GF-D8 (cell line): ENCODE results near the gene SUCLG2.

Experiments
- DNase-seq: peaks from one replicate; lab custom pipeline; 2025; lab: John Stamatoyannopoulos, UW

Gene SUCLG2

DNA sequence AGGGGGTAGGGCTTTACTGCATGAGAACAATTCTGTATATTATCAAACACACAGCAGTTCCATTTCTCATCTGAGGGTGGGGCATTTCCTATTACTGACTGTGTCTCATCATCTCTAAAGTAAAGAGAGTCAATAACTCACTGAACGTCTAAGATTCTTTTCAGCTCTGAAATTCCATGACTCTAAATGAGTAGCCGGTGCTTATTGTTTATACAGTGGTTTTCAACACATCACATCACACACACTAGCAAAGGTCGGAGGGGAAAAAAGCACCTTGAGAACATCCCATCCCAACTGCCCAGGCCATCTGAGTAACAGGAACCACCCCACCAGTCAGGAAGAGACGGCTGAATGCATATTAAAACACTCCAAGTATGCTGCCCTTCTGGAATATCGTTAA lies 196.0 kb downstream of the SUCLG2 start:
- DNase-seq, result no peak

DNA sequence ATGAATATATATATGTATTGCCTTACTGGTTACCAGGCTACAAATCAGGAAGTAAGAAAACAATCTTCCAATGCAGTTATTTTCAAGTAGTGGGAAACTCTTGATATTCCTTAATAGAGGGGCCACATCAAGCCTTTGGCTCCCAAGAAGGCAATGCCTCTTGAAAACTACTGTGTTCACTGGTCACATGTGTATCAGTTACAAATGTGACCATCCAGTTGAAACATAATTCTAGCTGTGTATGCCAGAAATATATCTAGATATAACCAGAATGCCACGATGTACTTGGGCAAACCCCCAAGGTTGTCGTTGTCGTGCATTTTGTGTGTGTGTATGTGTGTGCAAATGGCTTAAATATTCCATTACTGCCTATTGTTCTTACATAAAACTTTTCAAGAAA lies 200.8 kb downstream of the SUCLG2 start:
- no peak for DNase-seq

GRCh38 chr3:67450153-67450552 lies 204.3 kb downstream of the SUCLG2 start:
- DNase-seq, result no peak

GRCh38 chr3:67447393-67447792 lies 207.0 kb downstream of the SUCLG2 start:
- no peak for DNase-seq

DNA sequence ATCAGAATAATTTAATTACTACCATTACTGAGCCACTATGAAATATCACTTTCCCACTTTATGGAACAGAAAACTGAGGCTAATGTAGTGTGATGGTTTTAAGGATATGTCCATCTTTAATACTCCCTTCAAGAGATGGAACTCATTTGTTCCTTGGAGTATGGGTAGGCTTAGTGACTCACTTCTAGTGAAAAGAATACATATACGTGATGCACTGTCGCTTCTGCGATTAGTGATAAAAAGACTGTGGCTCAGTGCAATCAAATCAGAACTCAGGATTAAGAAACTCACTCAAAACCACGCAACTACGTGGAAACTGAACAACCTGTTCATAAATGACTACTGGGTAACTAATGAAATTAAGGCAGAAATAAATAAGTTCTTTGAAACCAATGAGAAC lies 216.6 kb downstream of the SUCLG2 start:
- no peak for DNase-seq

- no peak for DNase-seq
These were observed 217.3 kb downstream of the SUCLG2 start for GRCh38 chr3:67437090-67437489.

DNA sequence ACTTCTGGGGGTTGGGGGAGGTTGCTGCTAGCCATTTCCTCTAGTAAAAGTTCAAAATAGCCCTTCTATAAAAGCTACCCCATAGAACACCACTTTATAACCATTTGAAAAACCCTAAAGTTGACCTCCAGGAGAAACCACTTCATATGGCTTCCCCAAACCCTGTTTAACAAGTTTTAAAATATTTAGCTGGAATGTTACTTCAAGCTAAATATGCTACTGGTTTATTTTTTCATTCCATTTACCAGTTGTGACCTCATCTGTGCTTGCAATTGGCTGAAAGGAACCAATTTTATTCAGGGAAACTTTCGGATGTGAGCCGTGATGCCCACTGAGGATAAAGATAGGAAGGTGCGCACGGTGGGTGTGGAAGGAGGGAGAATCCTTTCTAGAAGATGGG lies 221.3 kb downstream of the SUCLG2 start:
- no peak for DNase-seq

- DNase-seq, result no peak
These were observed 222.5 kb downstream of the SUCLG2 start for GRCh38 chr3:67431887-67432286.

DNA sequence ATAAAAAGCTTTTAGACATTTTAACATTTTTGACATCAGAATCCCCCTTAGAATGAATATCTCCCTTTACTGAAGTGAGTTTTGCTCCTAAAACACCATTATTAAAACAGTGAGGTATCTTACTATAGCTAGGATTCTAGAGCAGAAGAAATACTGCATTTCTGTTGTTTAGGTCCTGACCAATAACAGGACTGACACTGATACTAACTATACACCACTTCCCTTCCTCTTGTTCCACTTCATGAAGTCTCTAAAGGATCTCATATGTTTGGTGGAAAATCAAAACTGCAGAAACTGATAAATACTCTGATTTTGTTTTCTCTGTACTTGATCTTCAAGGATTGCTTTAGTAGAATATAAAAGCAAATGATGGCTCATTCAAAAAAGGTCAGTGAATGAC lies 230.7 kb downstream of the SUCLG2 start:
- DNase-seq, result no peak

- no peak for DNase-seq
These were observed 232.5 kb downstream of the SUCLG2 start for GRCh38 chr3:67421912-67422311.

- no peak for DNase-seq
These were observed 234.6 kb downstream of the SUCLG2 start for GRCh38 chr3:67419779-67420178.

DNA sequence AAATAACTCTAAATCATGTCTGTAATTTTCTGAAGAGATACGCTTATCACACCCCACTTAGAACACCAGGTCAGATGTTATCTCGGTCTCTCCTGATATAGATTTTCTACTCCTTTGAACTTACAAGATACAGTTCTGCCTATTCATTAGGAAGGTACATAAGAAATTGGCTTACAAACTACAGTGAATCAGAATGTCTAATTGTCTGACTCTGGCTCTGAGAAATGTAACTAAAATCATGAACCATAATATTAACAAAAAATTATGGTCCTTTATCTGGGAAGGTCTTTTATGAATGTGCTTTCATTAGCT lies 235.2 kb downstream of the SUCLG2 start:
- no peak for DNase-seq

DNA sequence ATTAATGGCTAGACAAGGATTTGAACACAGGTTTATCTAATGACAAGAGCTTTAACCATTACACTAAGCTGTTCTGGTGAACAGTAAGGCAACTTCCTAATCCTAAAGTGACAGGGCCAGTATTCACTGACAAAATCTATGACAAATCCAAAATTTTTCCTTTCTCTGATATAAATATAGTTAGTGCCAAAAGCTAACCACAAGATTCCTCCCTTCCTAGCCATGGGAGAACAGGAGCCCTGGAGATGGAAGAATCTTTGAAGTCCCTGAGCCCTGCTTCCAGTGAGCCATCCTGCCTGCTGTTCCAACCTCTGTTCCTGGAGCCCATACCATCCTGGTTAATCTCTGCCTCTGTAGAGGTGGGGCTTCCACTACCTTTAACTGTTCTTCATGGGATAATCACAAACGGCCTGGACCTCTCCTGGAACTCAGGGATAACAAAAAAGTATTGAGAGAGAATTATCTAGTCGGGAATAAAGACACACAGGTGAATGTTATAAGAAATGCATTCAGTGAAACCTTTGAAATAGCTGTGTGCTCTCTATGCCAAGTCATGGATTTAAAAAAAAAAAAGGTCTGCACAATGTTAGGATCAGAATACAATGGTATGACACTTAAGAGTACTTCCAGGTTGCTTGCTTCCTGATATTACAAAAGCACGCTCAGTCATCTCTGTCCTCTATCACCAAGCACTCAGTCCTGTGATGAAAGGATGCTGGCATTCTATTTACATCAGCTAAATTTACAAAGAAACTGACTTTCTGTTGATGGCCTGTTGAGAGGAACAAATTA lies 235.8 kb downstream of the SUCLG2 start:
- no peak for DNase-seq

DNA sequence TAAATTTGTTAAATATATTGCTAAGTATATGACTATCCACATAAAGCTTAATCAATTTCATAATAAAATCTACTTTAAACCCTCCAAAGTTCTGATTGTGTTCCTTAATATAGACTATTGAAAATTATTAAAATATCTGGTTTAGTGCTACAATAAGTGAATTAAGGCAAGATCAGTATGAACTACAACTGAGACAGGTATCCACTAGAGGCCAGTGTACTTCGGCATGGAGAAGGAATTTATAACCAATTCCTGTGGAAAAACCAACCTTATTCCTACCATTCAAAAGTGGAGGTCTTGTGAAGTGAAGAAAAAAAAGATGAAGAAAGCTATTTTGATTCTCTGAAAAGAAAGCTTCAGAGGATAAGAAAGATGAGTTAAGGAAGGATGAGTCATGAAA lies 237.7 kb downstream of the SUCLG2 start:
- no peak for DNase-seq

DNA sequence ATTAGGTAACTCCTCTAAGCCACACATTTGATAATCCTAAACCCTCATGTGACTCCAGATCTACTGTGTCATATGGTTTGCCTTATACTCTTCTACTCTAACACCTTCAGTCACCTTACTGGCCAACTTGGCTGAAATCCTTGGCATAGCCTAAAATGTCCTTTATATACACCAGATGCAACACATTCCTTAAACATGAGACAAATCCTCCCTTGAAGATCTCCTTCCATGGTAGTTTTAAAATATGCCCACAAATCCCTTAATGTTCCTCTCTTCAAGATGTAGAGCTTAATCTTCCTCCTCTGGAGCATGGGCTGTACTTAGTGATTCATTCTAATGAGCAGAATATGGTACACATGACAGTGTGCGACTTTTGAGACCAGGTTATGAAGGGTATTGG lies 238.9 kb downstream of the SUCLG2 start:
- DNase-seq, result no peak

DNA sequence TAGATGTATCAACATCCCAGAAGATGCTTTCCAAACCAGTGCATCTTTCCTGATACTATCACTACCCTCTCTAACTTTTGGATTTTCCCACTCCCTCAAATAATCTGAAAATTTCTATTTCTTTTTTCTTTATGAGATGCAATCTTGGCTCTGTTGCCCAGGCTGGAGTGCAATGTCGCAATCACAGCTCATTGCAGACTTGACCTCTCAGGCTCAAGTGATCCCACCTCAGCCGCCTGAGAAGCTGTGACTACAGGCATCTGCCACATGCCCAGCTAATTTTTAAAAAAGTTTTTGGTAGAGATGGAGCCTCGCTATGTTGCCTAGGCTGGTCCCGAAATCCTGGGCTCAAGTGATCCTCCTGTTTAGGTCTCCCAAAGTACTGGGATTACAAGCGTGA lies 239.7 kb downstream of the SUCLG2 start:
- no peak for DNase-seq

DNA sequence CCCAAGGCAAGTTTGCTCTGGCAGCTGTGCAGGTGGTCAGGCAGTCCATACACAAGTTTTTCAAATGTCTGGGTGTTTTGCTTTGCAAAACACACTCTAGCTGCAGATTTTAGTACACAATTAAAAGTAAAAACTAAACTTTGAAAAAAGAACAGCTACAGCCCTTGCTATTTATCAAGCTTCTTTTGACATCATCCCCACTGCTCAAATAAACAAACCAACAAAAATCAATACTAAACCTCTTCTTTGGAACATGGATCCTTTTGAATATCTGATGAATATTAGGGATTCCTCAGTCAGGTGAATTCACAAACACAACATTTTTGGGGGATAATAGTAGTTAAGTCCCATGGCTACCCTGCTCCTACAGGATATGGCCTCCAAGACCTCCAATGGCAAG lies 249.2 kb downstream of the SUCLG2 start:
- DNase-seq, result no peak

DNA sequence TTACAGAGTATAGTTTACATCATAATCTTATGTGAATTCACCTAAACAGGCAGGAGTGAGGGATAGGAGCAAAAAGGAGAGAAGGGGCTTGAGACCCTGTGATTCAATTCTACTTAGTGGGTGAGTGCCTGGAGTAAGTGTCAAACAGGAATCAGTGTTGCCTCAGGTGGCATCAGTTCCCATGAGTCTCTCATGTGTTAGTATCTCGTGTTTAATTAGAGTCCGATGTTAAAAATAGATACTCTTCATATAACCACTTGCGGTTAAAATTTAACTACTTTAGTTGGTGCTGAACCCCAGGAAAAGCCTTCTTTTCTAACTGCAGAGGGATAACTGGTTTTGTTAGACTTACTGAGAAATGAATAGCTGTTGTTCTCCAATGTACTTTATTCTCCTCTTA lies 251.5 kb downstream of the SUCLG2 start:
- no peak for DNase-seq

DNA sequence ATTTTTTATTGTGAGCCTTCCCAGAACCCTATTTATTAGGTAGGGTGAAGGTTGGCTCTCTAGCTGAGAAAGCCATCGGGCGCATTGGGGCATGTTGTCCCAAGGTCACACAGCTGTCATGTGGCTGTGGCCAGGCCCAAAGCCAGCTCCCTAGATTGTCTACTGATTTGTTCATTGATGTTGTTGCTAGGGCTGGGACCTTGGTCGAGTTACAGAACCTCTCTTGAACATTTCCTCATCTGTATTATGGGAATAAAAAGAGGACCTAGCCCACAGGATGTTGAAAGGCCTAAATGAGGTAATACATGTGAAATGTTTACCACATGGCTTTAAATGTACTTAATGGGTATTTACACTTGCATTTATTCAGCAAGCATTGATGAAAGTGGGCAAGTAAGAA lies 252.5 kb downstream of the SUCLG2 start:
- DNase-seq, result no peak

GRCh38 chr3:67400476-67400875 lies 253.9 kb downstream of the SUCLG2 start:
- no peak for DNase-seq

DNA sequence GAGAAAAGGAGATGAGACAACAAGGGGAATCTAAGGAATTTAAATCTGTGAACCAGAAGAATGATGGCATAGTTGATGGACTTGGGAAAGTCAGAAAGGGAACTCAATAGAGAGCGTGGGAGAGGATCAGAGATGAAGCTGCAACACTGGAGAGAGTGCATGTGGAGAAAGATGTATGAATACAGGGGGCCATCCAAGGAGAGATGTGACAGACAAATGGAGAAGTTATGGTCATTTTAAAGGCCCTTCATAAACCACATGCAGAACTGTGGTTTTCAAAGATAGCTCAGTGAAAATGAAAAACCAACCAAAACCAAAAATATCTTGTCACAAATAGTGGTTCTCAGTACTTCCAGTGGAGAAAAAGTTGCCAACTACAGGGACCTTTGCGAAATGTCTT lies 265.2 kb downstream of the SUCLG2 start:
- DNase-seq, result peak; percentile 17

DNA sequence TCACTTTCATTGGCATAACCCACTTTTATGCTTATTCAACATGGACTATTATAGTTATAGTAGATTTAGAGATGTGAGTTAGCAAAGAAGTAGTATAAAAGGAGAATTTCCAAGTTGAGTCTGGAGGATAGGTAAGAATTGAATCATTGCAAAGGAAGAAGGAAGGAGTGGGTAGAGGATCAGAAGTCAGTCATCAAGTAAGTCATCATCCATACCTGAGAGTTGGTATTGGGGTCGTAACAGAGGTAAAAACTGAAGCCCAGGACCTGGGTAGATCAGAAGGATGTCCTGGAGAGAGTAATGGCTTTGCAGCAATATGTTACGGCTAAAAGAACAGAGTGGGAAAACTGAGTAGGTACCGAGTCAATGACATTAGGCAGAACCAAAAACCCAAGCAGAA lies 265.7 kb downstream of the SUCLG2 start:
- no peak for DNase-seq

DNA sequence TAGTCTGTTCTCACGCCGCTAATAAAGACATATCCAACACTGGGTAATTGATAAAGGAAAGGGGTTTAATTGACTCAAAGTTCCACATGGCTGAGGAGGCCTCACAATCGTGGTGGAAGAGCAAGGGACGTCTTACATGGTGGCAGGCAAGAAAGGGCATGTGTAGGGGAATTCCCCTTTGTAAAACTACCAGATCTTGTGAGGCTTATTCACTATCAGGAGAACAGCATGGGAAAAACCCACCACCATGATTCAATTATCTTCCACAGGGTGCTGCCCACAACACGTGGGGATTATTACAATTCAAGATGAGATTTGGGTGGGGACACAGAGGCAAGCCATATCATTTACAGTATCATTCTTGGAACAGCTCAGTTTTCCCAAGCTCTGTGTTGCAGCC lies 268.0 kb downstream of the SUCLG2 start:
- no peak for DNase-seq

- no peak for DNase-seq
These were observed 269.5 kb downstream of the SUCLG2 start for GRCh38 chr3:67384760-67385397.
